GM12878 (cell line): ENCODE results near the gene RBM10. TPM values are rescaled to one million over a fixed set of nuclear protein-coding genes. Genes with fewer than 3 reads are reported as not detected.
"Not testable (repeated sequence)": the region's sequence is repeated elsewhere in the genome, so short reads cannot be mapped to it uniquely, and the experiment has no call there.

Experiments
- ATAC-seq: fragments of 200-7000 bp; cut with Tn5 transposase; 3 replicates; pipeline ENCODE4 v1.9.1; 2020; ENCODE audit warnings: mild to moderate bottlenecking, moderate library complexity
- BruUV-seq: library from RNA; stranded (reverse); fragments of 400-500 nt; replicated peaks from 2 replicates; lab custom pipeline; 2021; lab: Mats Ljungman, UMichigan
- CTCF ChIA-PET: fragments of 300-600 bp; sonication (Branson Sonifier 250); formaldehyde crosslinking; extraction: SDS; loops from one replicate; lab custom pipeline; 2021; ENCODE audit warnings: inconsistent platforms; lab: Yijun Ruan, JAX
- POLR2A ChIA-PET: fragments of 350-600 bp; formaldehyde crosslinking; extraction: SDS; loops from one replicate; lab custom pipeline; 2021; ENCODE audit warnings: inconsistent platforms; lab: Charles Lee
- RAD21 ChIA-PET: fragments of 300-600 bp; sonication (Branson Sonifier 250); formaldehyde crosslinking; loops from one replicate; lab custom pipeline; 2023; ENCODE audit warnings: antibody characterized with exemption; ENCODE audit not compliant: unreplicated experiment; lab: Charles Lee
- SMC1A ChIA-PET: fragments of 300-600 bp; sonication (Branson Sonifier 250); formaldehyde crosslinking; loops from one replicate; lab custom pipeline; 2023; ENCODE audit not compliant: unreplicated experiment, uncharacterized antibody; lab: Charles Lee
- DNase-seq: peaks from one replicate; pipeline ENCODE4 v3.0.0-alpha.2; 2011; ENCODE audit warnings: low read depth, low spot score
- FAIRE-seq: peaks from 3 replicates; lab custom pipeline; 2011; peaks lifted over from hg19 to GRCh38; lab: Jason Lieb, UNC
- H2AFZ ChIP-seq: 2 replicates; pipeline ENCODE4 v1.6.0; 2011; ENCODE audit warnings: low read depth, low read length, control low read depth; ENCODE audit not compliant: control insufficient read depth
- H3K27ac ChIP-seq: 2 replicates; pipeline ENCODE4 v1.5.1; 2011; ENCODE audit warnings: control low read depth; ENCODE audit not compliant: control insufficient read depth, insufficient read depth
- H3K27me3 ChIP-seq, 2 experiments: replicated peaks in 1 of 2; 2 replicates each; pipeline versions ENCODE4 v1.6.0 to v1.6.1; 2011; ENCODE audit warnings: low read length in 1 of 2; ENCODE audit not compliant: control insufficient read depth in 2 of 2, insufficient read depth in 2 of 2
- H3K36me3 ChIP-seq, 2 experiments: 2 replicates each; pipeline ENCODE4 v1.5.1; 2011; ENCODE audit warnings: low read length in 1 of 2; ENCODE audit not compliant: control insufficient read depth in 2 of 2, insufficient read depth in 2 of 2
- H3K4me1 ChIP-seq: 2 replicates; pipeline ENCODE4 v1.6.1; 2011; ENCODE audit warnings: mild to moderate bottlenecking, low read length, moderate library complexity, mixed read lengths; ENCODE audit not compliant: control insufficient read depth, insufficient read depth
- H3K4me2 ChIP-seq: 2 replicates; pipeline ENCODE4 v1.6.0; 2011; ENCODE audit warnings: control low read depth; ENCODE audit not compliant: control insufficient read depth, insufficient read depth
- H3K4me3 ChIP-seq: fragments of 200-600 bp; sonication (generic); 2 replicates; pipeline ENCODE4 v1.5.1; 2016
- H3K79me2 ChIP-seq: 2 replicates; pipeline ENCODE4 v1.6.0; 2011; ENCODE audit warnings: low read length; ENCODE audit not compliant: control insufficient read depth, insufficient read depth
- H3K9ac ChIP-seq: 2 replicates; pipeline ENCODE4 v1.8.0; 2011; ENCODE audit warnings: low read length, control low read depth, mixed read lengths; ENCODE audit not compliant: control insufficient read depth, insufficient read depth
- H3K9me3 ChIP-seq: replicated peaks from 3 replicates; pipeline ENCODE4 v1.5.1; 2011; ENCODE audit warnings: mild to moderate bottlenecking, low read length; ENCODE audit not compliant: control insufficient read depth, insufficient read depth
- H4K20me1 ChIP-seq: 2 replicates; pipeline ENCODE4 v1.6.0; 2011; ENCODE audit not compliant: control insufficient read depth, insufficient read depth
- TCF3 ChIP-seq: IDR thresholded peaks from 2 replicates; pipeline ENCODE4 v1.6.1; 2012; ENCODE audit warnings: low read depth, mild to moderate bottlenecking, low read length, borderline replicate concordance; ENCODE audit not compliant: insufficient read depth
- WGBS: methylation state at CpG from one replicate; pipeline ENCODE4 v1.1.6; 2016; ENCODE audit warnings: low lambda C conversion rate; ENCODE audit not compliant: insufficient replicate concordance, insufficient coverage; ENCODE audit errors: missing lambda C conversion rate; 5-methylcytosine and 5-hydroxymethylcytosine counted together
- in situ Hi-C: fragments of 300-500 bp; cut with MboI; formaldehyde crosslinking; loops from 9 replicates; pipeline ENCODE4 v1.14.3; 2018; ENCODE audit warnings: mixed read lengths
- intact Hi-C: fragments of 100-400 bp; cut with micrococcal nuclease; formaldehyde crosslinking; loops from one replicate; pipeline ENCODE4 v1.14.2; 2022; ENCODE audit not compliant: unreplicated experiment
- polyA plus RNA-seq, 11 experiments: library from polyadenylated mRNA; depleted of rRNA in 4 of 11; unstranded in 6 of 11; stranded (reverse) in 5 of 11; fragments of >200 nt; fragmentation: Nextera tagmentation in 4 of 11; fragmentation: Illumina TruSeq in 1 of 11; extraction: Ambion mirVana in 4 of 11; extraction: Trizol in 1 of 11; gene quantifications; 1 replicate in 1 of 11; 2 replicates in 10 of 11; pipeline versions ENCODE4 v1.2.1 to v1.2.3, GENCODE V29; 2011 to 2016; ENCODE audit warnings: inconsistent platforms in 2 of 11, missing spikeins in 2 of 11, low read depth in 1 of 11
- total RNA-seq, 4 experiments: library from RNA; depleted of rRNA in 3 of 4; stranded (reverse); fragments of >200 nt in 3 of 4; fragmentation: Illumina TruSeq in 1 of 4; extraction: Trizol in 1 of 4; gene quantifications; 2 replicates each; pipeline versions ENCODE4 v1.2.1 to v1.2.3, GENCODE V29; 2013 to 2021

RBM10 gene
- total and polyA plus RNA-seq, 10 of the 15 experiments (the other 5 are each of a cell fraction or from before 2014, with no cell fraction given): 1.4 to 60.0 (median 29.8) TPM

DNA sequence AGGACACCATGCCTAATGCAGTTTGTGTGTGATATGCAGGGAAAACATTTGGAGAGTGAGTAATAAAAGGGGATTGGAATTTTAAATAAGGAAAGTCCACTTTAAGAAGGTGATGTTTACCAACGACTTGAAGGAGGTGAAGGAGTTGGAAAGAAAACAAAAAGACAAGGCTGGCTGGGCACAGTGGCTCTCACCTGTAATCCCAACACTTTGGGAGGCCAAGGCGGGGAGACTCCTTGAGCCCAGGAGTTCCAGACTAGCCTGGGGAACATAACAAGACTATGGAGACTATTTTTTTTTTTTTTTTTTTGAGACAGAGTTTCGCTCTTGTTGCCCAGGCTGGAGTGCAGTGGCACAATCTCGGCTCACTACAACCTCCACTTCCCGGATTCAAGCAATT lies 11.5 kb upstream of the RBM10 start:
- Histone ChIP-seq H3K4me1 (no peaks in the 10 kb centered on the region), H3K9me3 (no peaks in the 10 kb centered on the region), H3K4me2 (no peak overlapping the region), H2AFZ (no peak overlapping the region), H3K27ac (no peak overlapping the region), H3K36me3 (no peaks in the 10 kb centered on the region), H3K4me3 (no peak overlapping the region), H3K27me3 (no peaks in the 10 kb centered on the region), H3K79me2 (peaks cover 2% of the 10 kb centered on the region), H4K20me1 (no peaks in the 10 kb centered on the region), H3K9ac (no peak overlapping the region)
- BruUV-seq: no TSS peak
- ATAC-seq: no peak
- no peak for TF ChIP-seq TCF3
- POLR2A ChIA-PET: interaction anchor here (1.3 kb wide), 1 partner anchor 11 kb away, joined by 4 read pairs; the partner anchor contains the start of genes NDUFB11 and RBM10
- intact Hi-C loops: no loop called here
- no peak for DNase-seq
- 42% methylated on average over 5 of the region's 5 CpGs for WGBS
- SMC1A ChIA-PET: no interaction called here
- in situ Hi-C loops: no loop called here
- RAD21 ChIA-PET: no interaction called here
- FAIRE-seq: no peak
- CTCF ChIA-PET: no interaction called here

GRCh38 chrX:47135650-47136049 lies 9.4 kb upstream of the RBM10 start:
- ChIA-PET SMC1A (interaction anchor here (0.6 to 1.0 kb wide), 2 partner anchors 8 to 68 kb away, joined by 3 read pairs; no protein-coding TSS in a partner anchor), CTCF (interaction anchor here (1.1 to 1.5 kb wide), 2 partner anchors 9 to 12 kb away, joined by 3 to 4 read pairs; partner anchors contain the start of genes NDUFB11 and RBM10)
- ATAC-seq, H3K9ac ChIP-seq, H3K36me3 ChIP-seq, BruUV-seq, H3K27ac ChIP-seq, H3K27me3 ChIP-seq, H3K4me2 ChIP-seq, H4K20me1 ChIP-seq, H3K4me1 ChIP-seq, H2AFZ ChIP-seq, POLR2A ChIA-PET, H3K79me2 ChIP-seq, RAD21 ChIA-PET, in situ Hi-C loops, FAIRE-seq, DNase-seq, H3K4me3 ChIP-seq, H3K9me3 ChIP-seq, intact Hi-C loops: not testable (repeated sequence)
- 70% methylated on average over 5 of the region's 5 CpGs for WGBS
